ENCODE measurements around the gene TXNRD1. TPM values are rescaled to one million over a fixed set of nuclear protein-coding genes. Genes with fewer than 3 reads are reported as not detected.

TXNRD1 gene
- total and polyA plus RNA-seq, 8 donors = 54.6 to 174 (median 61.1) TPM

DNA sequence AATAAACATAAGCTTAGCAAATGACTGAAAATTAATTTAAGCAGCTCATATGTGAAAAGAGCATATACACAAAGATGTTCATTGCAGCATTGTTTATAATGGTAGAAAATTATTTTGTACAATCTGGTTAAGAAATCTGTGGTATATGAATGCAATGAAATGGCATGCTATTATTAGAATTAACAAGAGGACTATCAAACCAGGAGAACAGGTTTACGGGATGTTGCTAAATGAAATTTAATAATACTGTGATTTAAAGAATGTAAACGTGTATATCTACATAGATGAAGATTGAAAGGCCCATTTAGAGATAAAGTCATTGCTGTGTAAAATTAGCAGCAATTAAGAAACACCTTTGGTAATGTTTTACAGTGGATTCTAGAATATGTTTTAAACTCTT is 158.5 kb downstream of the TXNRD1 start:
- DNase-seq = no peak
- Histone ChIP-seq H3K27ac (no peak overlapping the region), H3K4me1 (no peaks in the 10 kb centered on the region), H3K9me3 (peaks cover 0 to 10% of the 10 kb centered on the region in 2 donors), H3K4me3 (no peak overlapping the region), H3K27me3 (no peaks in the 10 kb centered on the region), H3K36me3 (no peaks in the 10 kb centered on the region)
- intact Hi-C loops (cut with DNase I) = loop anchor here in 1 of 2 donors (10.0 kb wide), 1 partner anchor 671 kb away; no protein-coding TSS in a partner anchor
- TF ChIP-seq, protein P1, sequence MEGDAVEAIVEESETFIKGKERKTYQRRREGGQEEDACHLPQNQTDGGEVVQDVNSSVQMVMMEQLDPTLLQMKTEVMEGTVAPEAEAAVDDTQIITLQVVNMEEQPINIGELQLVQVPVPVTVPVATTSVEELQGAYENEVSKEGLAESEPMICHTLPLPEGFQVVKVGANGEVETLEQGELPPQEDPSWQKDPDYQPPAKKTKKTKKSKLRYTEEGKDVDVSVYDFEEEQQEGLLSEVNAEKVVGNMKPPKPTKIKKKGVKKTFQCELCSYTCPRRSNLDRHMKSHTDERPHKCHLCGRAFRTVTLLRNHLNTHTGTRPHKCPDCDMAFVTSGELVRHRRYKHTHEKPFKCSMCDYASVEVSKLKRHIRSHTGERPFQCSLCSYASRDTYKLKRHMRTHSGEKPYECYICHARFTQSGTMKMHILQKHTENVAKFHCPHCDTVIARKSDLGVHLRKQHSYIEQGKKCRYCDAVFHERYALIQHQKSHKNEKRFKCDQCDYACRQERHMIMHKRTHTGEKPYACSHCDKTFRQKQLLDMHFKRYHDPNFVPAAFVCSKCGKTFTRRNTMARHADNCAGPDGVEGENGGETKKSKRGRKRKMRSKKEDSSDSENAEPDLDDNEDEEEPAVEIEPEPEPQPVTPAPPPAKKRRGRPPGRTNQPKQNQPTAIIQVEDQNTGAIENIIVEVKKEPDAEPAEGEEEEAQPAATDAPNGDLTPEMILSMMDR (IDR thresholded peaks at IDR 0.05) = no peak
- ATAC-seq = no peak

DNA sequence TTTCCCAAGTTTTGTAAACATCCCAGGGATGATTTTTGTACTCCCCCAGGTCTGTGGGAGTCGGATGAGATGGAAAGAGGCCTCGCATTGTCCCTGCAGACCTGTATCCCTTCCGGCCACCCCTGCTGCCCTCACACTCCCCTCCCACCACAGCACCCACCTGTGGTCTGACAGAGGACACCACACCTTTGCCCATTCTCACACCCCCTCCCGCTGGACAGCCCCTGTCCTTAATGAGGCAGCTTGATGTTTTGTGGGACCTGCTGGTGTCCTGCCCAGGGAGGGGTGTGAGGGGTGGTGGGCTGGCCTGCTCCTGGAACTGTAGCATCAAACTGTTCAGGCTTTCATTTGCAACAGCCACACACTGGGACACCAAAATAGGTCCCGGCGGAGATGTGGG is 159.2 kb downstream of the TXNRD1 start:
- Histone ChIP-seq H3K27ac (no peak overlapping the region), H3K27me3 (no peaks in the 10 kb centered on the region), H3K4me3 (no peak overlapping the region), H3K4me1 (no peaks in the 10 kb centered on the region), H3K9me3 (peaks cover 0 to 2% of the 10 kb centered on the region in 2 donors), H3K36me3 (no peaks in the 10 kb centered on the region)
- TF ChIP-seq, protein P1 (IDR thresholded peaks at IDR 0.05) = no peak
- intact Hi-C loops (cut with DNase I) = loop anchor here in 1 of 2 donors (10.0 kb wide), 1 partner anchor 670 kb away; no protein-coding TSS in a partner anchor
- ATAC-seq (no peak), DNase-seq (no peak)

DNA sequence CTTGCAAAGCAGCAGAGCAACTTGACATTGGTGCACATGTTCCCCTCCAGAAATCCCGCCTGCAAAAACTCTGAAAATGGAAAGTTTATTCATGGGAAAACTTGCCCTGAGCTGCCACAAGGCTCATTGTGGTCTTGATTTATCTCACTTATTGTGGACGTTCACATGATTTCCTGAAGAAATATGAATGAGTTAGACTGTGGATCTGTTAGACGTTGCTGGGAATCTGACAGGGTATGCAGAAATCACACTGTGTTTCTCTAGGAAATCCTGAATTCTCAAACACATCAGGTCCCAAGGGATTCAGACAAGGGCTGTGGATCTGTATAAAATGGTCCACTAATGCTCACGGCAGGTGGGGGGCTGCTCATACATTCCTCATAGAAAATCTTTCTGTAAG is 160.2 kb downstream of the TXNRD1 start:
- intact Hi-C loops (cut with DNase I) = loop anchor here in 1 of 2 donors (10.0 kb wide), 1 partner anchor 669 kb away; no protein-coding TSS in a partner anchor
- no peak for ATAC-seq

DNA sequence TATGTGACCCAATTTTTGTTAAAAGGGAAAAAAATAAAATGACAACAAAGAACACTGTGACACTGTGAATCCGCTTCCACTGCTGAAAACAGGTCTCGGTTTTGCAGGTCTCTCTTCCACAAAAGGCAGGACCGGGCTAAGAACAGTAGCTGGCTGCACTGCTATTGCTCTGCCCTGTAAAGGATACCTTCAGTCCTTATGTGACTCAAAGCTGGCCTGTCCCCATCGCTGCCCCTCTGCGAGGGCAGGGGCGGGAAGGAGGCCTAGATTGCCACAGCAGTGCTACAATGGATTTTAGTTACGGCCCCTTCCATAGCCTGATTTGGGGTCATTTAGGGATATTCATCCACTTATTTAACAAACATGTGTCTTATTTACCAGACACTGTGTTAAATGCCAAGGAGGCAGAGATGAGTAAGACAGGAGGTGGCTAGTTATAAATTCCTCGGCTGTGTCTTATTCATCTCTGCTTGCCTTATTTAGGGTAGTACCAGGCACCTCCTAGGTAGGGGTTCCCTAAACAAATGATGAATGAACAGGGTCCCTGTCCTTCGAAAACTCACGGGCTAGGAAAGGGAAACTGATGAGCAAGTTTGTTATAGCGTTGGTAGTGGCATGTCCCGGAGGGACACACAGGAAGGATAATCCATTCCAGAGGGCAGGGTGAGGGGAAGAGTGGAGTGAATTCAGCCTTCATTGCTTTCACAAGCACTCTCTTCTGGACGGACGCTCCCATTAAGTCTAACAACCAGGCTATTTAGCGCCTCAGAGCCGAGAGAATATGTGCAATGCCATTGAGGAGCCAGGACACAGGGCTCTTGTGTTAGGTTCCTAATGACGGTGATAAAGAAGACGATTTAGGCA is 161.3 kb downstream of the TXNRD1 start:
- H3K27me3 ChIP-seq = no peaks in the 10 kb centered on the region
- peaks cover 0 to 4% of the 10 kb centered on the region in 2 donors for H3K4me1 ChIP-seq
- H3K9me3 ChIP-seq = no peaks in the 10 kb centered on the region
- H3K4me3 ChIP-seq = no peak overlapping the region
- TF ChIP-seq, protein P1 (IDR thresholded peaks at IDR 0.05) = no peak
- ATAC-seq = no peak
- no peaks in the 10 kb centered on the region for H3K36me3 ChIP-seq
- H3K27ac ChIP-seq = no peak overlapping the region
- DNase-seq = no peak
- intact Hi-C loops (cut with DNase I) = loop anchor here in 1 of 2 donors (10.0 kb wide), 1 partner anchor 668 kb away; no protein-coding TSS in a partner anchor

More for the DNA sequence above, 160.2 kb downstream of the TXNRD1 start:
- DNase-seq = no peak
- Histone ChIP-seq H3K27ac (no peak overlapping the region), H3K9me3 (no peaks in the 10 kb centered on the region), H3K36me3 (no peaks in the 10 kb centered on the region), H3K27me3 (no peaks in the 10 kb centered on the region), H3K4me3 (no peak overlapping the region), H3K4me1 (no peaks in the 10 kb centered on the region)
- TF ChIP-seq, protein P1 (IDR thresholded peaks at IDR 0.05) = no peak

DNA sequence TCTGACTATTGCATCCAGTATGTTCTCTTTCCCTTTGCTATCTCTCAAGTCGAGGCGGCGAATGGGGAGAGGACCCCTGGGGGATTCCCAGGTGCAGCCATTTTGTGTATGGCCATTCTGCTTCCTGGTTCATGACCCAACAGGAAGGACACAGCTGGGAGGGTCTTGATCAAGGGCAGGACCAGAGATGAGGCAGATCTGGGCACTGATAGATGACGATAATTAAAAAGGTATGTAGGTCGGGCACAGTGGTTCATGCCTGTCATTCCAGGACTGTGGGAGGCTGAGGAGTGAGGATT is 161.9 kb downstream of the TXNRD1 start:
- Histone ChIP-seq H3K36me3 (no peaks in the 10 kb centered on the region), H3K27ac (no peak overlapping the region), H3K4me1 (peaks cover 5 to 10% of the 10 kb centered on the region in 2 donors), H3K4me3 (no peak overlapping the region), H3K9me3 (no peaks in the 10 kb centered on the region), H3K27me3 (no peaks in the 10 kb centered on the region)
- intact Hi-C loops (cut with DNase I) = loop anchor here in 1 of 2 donors (10.0 kb wide), 1 partner anchor 667 kb away; no protein-coding TSS in a partner anchor
- DNase-seq (no peak), ATAC-seq (no peak)
- TF ChIP-seq, protein P1 (IDR thresholded peaks at IDR 0.05) = no peak

Measured in left lung (tissue), 10 donors.